Muscle of leg (tissue), 11 donors: ENCODE measurements around the gene AURKA. TPM values are rescaled to one million over a fixed set of nuclear protein-coding genes. Genes with fewer than 3 reads are reported as not detected.

ENCODE experiments used
- DNase-seq: peaks from one replicate; pipeline ENCODE4 v3.0.0; 2013
- H3K27ac ChIP-seq: one replicate; pipeline ENCODE4 v1.5.1; 2013; ENCODE audit warnings: mild to moderate bottlenecking, low read length, control low read depth
- H3K27me3 ChIP-seq: one replicate; pipeline ENCODE4 v1.6.1; 2013; ENCODE audit warnings: low read length; ENCODE audit not compliant: control insufficient read depth, insufficient read depth
- H3K36me3 ChIP-seq: one replicate; pipeline ENCODE4 v1.6.1; 2013; ENCODE audit warnings: low read length; ENCODE audit not compliant: control insufficient read depth, insufficient read depth
- H3K4me1 ChIP-seq: one replicate; pipeline ENCODE4 v1.6.1; 2013; ENCODE audit warnings: low read length; ENCODE audit not compliant: control insufficient read depth, insufficient read depth
- H3K4me3 ChIP-seq: one replicate; pipeline ENCODE4 v1.5.1; 2013; ENCODE audit warnings: low read length, control low read depth
- H3K9me3 ChIP-seq: replicated peaks from 2 replicates; pipeline ENCODE4 v1.6.1; 2013; ENCODE audit warnings: low read depth, low read length; ENCODE audit not compliant: control insufficient read depth
- WGBS: methylation state at CpG from one replicate; pipeline ENCODE4 v1.1.5; 2013; ENCODE audit warnings: missing lambda C conversion rate; ENCODE audit not compliant: insufficient coverage; 5-methylcytosine and 5-hydroxymethylcytosine counted together
- polyA plus RNA-seq, 8 donors: library from polyadenylated mRNA; unstranded; fragments of 120-200 nt; gene quantifications; one replicate each; pipeline versions ENCODE4 v1.2.1 to v1.2.3, GENCODE V29; 2013; ENCODE audit warnings: inconsistent platforms in 1 of 8, low replicate concordance in 1 of 8; ENCODE audit not compliant: insufficient read length in 8 of 8, insufficient read depth in 1 of 8
- total RNA-seq: library from RNA; stranded (reverse); fragments of 120-200 nt; gene quantifications from one replicate; pipeline ENCODE4 v1.2.4, GENCODE V29; 2013

AURKA gene
- total and polyA plus RNA-seq, 9 donors: 7.0 to 10.5 (median 9.4) TPM

GRCh38 chr20:56423211-56423610 is 31.2 kb upstream of the AURKA start:
- H3K4me1 ChIP-seq: peaks cover 11% of the 10 kb centered on the region
- no CpG with 5 or more reads among the region's 1 CpG for WGBS
- no peak for DNase-seq
- H3K36me3 ChIP-seq: no peaks in the 10 kb centered on the region
- no peak overlapping the region for H3K4me3 ChIP-seq
- no peak overlapping the region for H3K27ac ChIP-seq
- no peaks in the 10 kb centered on the region for H3K27me3 ChIP-seq
- no peaks in the 10 kb centered on the region for H3K9me3 ChIP-seq

- no CpG with 5 or more reads among the region's 4 CpGs for WGBS
- no peaks in the 10 kb centered on the region for H3K27me3 ChIP-seq
- H3K4me3 ChIP-seq: no peak overlapping the region
- no peaks in the 10 kb centered on the region for H3K36me3 ChIP-seq
- H3K27ac ChIP-seq: peak overlapping the region; percentile 8
- peaks cover 10% of the 10 kb centered on the region for H3K4me1 ChIP-seq
- peak; percentile 35 for DNase-seq
- no peaks in the 10 kb centered on the region for H3K9me3 ChIP-seq
These were observed 30.8 kb upstream of the AURKA start for GRCh38 chr20:56422824-56423189.

- H3K9me3 ChIP-seq: no peaks in the 10 kb centered on the region
- peak; percentile 32 for DNase-seq
- H3K27ac ChIP-seq: no peak overlapping the region
- WGBS: 86% methylated on average over 4 of the region's 9 CpGs
- H3K27me3 ChIP-seq: no peaks in the 10 kb centered on the region
- H3K4me1 ChIP-seq: peaks cover 10% of the 10 kb centered on the region
- H3K4me3 ChIP-seq: no peak overlapping the region
- H3K36me3 ChIP-seq: no peaks in the 10 kb centered on the region
These were observed 30.2 kb upstream of the AURKA start for GRCh38 chr20:56422076-56422823.

GRCh38 chr20:56420940-56421688 is 29.1 kb upstream of the AURKA start:
- WGBS: 100% methylated on average over 6 of the region's 11 CpGs
- no peaks in the 10 kb centered on the region for H3K9me3 ChIP-seq
- DNase-seq: no peak
- no peak overlapping the region for H3K4me3 ChIP-seq
- no peak overlapping the region for H3K27ac ChIP-seq
- H3K4me1 ChIP-seq: peaks cover 10% of the 10 kb centered on the region
- H3K36me3 ChIP-seq: no peaks in the 10 kb centered on the region
- H3K27me3 ChIP-seq: no peaks in the 10 kb centered on the region

GRCh38 chr20:56420028-56420427 is 28.0 kb upstream of the AURKA start:
- peaks cover 10% of the 10 kb centered on the region for H3K4me1 ChIP-seq
- no peak for DNase-seq
- H3K36me3 ChIP-seq: no peaks in the 10 kb centered on the region
- H3K27me3 ChIP-seq: no peaks in the 10 kb centered on the region
- H3K9me3 ChIP-seq: no peaks in the 10 kb centered on the region
- H3K27ac ChIP-seq: no peak overlapping the region
- H3K4me3 ChIP-seq: no peak overlapping the region
- WGBS: no CpG with 5 or more reads among the region's 2 CpGs

- 63% methylated on average over 3 of the region's 11 CpGs for WGBS
- Histone ChIP-seq H3K36me3 (no peaks in the 10 kb centered on the region), H3K4me1 (peaks cover 10% of the 10 kb centered on the region), H3K4me3 (no peak overlapping the region), H3K9me3 (no peaks in the 10 kb centered on the region), H3K27ac (no peak overlapping the region), H3K27me3 (no peaks in the 10 kb centered on the region)
- no peak for DNase-seq
These were observed 26.4 kb upstream of the AURKA start for GRCh38 chr20:56418385-56418861.

GRCh38 chr20:56417911-56418310 is 25.9 kb upstream of the AURKA start:
- no peaks in the 10 kb centered on the region for H3K36me3 ChIP-seq
- no peak for DNase-seq
- WGBS: 95% methylated on average over 2 of the region's 4 CpGs
- peaks cover 9% of the 10 kb centered on the region for H3K4me1 ChIP-seq
- H3K4me3 ChIP-seq: no peak overlapping the region
- H3K27me3 ChIP-seq: no peaks in the 10 kb centered on the region
- H3K9me3 ChIP-seq: no peaks in the 10 kb centered on the region
- H3K27ac ChIP-seq: no peak overlapping the region

GRCh38 chr20:56417402-56417801 is 25.4 kb upstream of the AURKA start:
- 86% methylated on average over 7 of the region's 7 CpGs for WGBS
- no peaks in the 10 kb centered on the region for H3K9me3 ChIP-seq
- DNase-seq: no peak
- H3K27me3 ChIP-seq: no peaks in the 10 kb centered on the region
- no peaks in the 10 kb centered on the region for H3K36me3 ChIP-seq
- no peak overlapping the region for H3K4me3 ChIP-seq
- peaks cover 7% of the 10 kb centered on the region for H3K4me1 ChIP-seq
- H3K27ac ChIP-seq: no peak overlapping the region

GRCh38 chr20:56414842-56415765 is 23.1 kb upstream of the AURKA start:
- WGBS: 74% methylated on average over 7 of the region's 12 CpGs
- no peak overlapping the region for H3K27ac ChIP-seq
- H3K4me3 ChIP-seq: no peak overlapping the region
- H3K36me3 ChIP-seq: no peaks in the 10 kb centered on the region
- H3K9me3 ChIP-seq: no peaks in the 10 kb centered on the region
- DNase-seq: no peak
- H3K27me3 ChIP-seq: no peaks in the 10 kb centered on the region
- H3K4me1 ChIP-seq: no peaks in the 10 kb centered on the region

- no CpG with 5 or more reads among the region's 3 CpGs for WGBS
- H3K4me1 ChIP-seq: no peaks in the 10 kb centered on the region
- H3K4me3 ChIP-seq: peak overlapping the region; percentile 13
- H3K27me3 ChIP-seq: no peaks in the 10 kb centered on the region
- H3K27ac ChIP-seq: no peak overlapping the region
- DNase-seq: no peak
- peaks cover 10% of the 10 kb centered on the region for H3K36me3 ChIP-seq
- no peaks in the 10 kb centered on the region for H3K9me3 ChIP-seq
These were observed 20.9 kb upstream of the AURKA start for GRCh38 chr20:56412949-56413348.
